Endometrial microvascular endothelial cells (primary cell): ENCODE measurements around the gene CIDEB. TPM values are rescaled to one million over a fixed set of nuclear protein-coding genes. Genes with fewer than 3 reads are reported as not detected.

Experiments used
- in situ Hi-C: cut with HindIII; loops from 2 replicates; pipeline ENCODE4 v1.10.0; 2017; ENCODE audit warnings: low sequenced_read_pairs, low pct_unique_long_range_greater_than_20kb; ENCODE audit errors: inconsistent ontology term
- total RNA-seq: library from RNA; depleted of rRNA; stranded (reverse); fragments of >200 nt; gene quantifications from one replicate; pipeline ENCODE4 v1.2.3, GENCODE V29; 2015; ENCODE audit errors: inconsistent ontology term

CIDEB gene
- total RNA-seq, 1 donor from 2014 or later, result 20.7 TPM

DNA sequence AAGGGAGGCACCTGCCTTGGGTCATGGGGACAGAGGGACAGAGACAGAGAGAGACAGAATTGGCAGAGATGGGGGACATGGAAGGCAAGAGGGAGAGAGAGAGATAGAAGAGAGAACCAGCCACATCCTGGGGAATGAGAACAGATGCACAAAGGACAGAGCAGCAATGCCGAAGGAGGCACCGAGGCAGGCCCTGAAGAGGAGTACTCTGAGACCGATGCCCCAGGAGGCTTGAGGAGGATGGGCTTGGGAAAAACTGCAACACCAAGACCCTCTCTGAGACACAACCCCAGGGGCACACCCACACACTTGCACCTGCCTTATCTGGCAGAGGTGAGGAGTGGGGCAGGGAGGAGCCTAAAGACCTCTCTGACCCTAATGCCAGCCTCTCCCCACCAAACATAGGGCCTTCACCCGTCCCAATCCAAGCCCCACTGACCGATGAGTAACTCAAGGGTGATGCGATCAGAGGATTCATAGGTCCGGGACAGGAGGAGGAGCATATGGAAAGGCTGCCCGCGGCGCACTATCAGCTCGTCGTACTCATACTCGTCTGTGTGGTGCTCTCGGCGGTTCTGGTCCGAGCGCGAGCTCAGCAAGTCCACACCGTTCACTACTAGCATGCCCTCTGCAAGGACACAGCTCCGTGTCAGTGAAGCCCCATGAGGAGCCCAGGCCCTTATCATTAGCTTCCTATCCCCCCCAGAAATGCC lies 46.4 kb downstream of the CIDEB start:
- in situ Hi-C loops, result no loop called here

DNA sequence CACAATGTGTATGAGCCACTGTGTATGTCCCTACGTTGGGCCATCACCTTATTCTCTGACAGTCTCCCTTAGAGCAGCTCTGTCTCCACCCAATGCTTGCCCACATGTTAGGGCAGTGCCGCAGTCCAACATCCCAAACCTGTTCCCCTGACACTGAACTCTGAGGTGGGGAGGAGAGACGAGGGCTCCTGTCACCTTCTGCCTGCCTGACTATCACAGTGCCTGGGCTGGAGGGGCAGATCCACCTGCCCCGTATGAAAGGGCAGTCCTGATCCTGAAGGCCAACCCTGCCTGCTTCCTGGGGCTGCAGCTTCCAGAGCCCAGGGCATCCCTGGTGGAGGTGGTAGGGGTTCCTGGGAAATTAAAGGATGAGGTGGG lies 47.0 kb downstream of the CIDEB start:
- in situ Hi-C loops, result no loop called here

DNA sequence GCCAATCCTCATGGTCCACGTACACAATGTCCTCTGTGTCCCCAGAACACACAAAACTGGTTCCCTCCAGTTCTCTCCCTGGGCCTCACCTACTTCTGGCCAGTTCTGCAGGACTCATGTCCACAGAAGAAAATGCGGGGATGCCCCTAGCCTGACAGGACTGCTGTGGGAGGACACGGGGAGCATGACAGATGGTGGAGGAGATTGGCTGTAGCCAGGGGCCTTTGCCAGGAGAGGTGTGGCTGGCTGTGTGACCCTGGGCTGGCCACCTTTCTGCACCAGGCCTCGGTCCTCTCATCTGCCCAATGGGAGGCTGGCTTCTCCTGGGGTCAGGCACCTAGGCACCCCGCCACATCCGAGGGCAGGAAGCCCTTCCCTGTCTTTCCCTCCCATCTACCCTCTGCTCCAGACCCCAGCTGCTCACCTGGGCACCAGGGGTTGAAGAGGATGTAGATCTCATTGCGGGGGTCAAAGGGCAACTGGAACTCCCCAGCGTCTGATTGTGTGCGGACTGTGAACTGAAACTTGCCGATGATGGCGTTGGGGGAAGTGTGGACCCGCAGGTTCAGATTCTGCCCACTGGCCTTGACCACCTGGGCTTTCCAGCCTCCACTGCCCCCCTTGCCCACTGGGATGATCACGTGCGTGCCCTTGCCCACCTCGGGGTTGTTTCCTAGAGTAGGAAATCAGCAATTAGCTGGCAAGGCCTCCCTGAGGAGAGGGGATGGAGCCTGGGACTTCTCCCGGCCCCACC lies 47.6 kb downstream of the CIDEB start:
- in situ Hi-C loops, result no loop called here

DNA sequence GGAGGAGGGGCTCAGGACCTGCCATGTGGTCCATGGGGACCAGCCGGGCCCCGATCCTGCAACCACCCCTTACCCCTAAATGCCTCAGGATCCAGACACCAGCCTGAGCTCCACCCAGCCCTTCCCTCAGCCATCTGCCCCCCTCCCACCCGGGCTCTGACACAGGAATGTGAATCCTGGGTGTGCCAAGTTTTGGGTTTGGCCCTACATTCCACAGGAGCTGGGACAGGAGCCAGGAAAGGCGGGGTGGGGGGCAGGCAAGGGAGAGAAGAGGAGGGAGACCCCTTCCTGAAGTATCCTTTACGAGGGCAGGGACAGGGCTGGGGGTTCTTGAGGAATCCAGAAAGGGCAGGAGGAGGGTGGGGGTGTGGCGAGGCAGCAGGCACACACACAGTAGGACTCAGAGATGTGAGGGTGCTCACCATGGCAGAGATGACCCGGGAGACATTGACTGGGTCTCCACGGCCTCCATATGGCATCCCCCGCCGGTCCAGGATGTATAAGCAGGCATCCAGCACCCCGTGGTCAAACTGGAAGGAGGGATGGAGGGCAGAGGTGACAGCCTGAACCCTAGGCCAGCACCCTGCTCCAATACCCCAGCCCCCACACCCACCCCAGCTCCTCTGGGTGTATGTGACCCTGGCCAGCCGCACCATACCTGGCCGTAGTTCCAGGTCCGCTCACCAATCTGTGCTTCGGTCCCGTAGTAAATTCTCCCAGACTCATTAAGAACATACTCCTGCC lies 48.3 kb downstream of the CIDEB start:
- in situ Hi-C loops, result no loop called here

DNA sequence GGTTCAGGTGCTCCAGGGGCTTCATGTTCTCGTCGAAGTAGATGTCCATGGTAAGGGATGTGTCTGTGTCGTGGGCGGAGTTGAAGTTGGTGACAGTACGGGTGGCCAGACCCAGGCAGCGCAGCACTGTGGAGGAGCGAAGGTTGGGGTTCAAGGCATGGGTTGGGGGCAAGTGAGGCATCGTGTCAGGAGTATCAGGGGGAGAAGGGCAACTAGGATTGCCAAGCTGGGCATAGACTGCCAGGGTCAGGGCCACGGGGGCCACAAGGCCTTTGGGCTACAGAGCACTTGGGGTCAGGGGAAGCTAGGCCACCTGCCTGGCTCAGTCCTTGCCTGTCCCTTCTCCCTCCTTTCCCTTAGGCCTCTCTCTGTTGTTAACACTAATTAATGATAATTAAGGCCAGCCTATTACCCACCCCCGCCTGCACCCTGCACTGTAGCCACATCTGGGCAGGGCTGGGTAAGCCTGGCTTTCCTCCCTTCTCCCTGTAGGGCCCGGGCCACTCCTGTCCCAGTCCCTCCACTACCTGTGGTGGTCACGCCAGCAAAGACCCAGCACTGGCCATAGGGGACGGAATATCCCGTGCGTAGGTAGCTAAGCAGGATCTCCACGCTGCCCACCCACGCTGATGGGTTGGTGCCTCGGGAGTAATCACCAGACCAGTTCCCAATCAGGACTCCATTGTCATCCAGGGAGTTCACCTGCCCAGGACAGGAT lies 49.1 kb downstream of the CIDEB start:
- in situ Hi-C loops, result no loop called here

DNA sequence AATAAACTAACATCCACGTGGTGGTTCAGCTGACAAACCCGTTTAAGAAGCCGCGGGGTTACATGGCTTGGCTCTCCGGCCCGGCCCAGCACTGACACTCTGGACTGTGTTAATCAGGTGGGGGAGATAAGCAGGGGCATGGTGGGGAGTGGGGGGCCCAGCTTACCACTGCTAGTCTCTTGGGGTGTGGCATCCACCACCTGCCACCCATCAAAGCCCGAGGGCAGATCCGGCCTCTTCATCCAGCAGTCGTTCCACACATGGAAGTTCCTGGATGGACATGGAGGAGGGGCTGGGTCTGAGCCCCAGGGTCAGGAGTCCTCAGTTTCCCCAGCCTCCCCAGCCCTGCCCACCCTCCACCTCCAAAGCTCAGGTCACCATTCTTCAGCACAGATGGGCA lies 49.7 kb downstream of the CIDEB start:
- in situ Hi-C loops, result no loop called here

DNA sequence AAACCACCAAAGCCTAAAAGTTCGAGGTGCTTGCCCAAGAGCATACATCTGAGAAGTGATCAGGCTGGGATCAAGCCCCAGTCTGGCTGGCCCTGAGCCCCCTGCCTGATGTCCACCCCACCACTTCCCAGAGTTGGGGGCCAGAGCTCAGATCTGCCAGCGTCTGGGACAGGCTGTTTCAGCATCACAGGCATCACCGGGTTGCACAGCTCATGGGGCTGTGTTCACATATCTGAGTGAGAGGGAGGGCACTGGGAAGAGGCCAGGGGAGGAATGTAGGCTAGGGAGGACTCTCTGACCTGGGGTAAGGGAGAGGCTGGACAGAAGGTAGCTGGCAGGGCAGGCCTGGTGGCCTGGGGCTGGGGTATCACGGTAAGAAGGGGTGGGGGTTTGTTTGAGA lies 50.8 kb downstream of the CIDEB start:
- in situ Hi-C loops, result no loop called here

DNA sequence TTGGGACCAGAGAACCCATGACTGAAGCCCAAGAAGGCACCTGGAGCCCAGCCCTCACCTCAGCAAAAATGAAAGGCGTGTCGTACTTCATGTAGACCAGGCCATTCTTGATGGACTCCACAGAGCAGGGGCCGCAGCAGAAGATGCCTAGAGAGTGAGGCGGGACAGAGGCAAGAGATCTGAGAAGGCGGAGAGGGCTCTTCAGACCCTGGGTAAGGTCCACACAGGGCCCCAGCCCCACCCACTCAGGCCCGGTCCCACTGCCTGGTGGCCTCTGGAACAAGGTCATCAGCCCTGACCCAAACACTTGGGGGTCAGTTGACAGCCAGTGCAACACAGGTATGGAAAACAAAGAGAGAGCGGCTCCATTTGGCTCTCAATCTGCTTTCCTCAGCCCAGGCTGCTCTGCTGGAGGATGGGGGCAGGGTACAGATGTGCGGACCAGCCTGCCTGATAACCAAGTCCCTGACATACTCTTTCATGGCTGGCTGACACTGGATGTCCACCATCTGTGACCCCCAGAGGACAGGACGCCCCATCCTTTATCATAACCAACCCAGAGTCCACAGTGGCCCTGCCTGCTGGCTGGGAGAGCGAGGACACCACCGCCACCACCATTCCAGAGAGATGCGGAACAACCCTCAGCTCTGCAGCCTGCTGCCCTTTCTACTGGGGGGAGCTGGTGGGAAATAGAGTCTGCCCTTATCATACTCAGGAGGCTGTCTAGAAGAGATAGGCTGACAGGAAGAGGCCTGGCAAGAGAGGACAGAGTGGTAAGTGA lies 51.7 kb downstream of the CIDEB start:
- in situ Hi-C loops, result no loop called here

DNA sequence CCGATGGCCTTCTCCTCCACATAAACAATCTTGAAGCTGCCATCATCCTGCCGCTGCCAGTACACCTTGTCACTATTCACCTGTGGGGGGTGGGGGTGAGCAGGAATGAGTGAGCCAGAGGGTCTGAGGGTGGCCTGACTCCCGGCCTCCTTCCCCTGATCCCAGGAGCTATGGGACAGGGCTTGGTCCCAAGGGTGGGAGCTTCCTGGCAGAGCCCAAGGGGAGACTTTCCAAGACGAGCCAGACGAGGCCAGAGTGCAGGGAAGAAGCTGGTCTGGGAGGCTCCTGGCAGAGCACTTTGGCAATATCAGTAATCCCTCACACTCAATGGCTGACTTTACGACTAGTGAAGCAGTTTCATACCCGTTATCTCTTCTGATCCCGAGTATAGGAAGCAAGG lies 52.3 kb downstream of the CIDEB start:
- in situ Hi-C loops, result no loop called here

Other genes with a start within 250 kb of the CIDEB start
- not detected for gene CPNE6, start 236.4 kb downstream of the CIDEB start, total RNA-seq
- 15.8 TPM for gene PCK2, start 213.7 kb downstream of the CIDEB start, total RNA-seq
- gene DCAF11, start 193.2 kb downstream of the CIDEB start, total RNA-seq, result 52.4 TPM
- gene NRL, start 193.0 kb downstream of the CIDEB start, total RNA-seq, result 0.65 TPM
- 3.3 TPM for gene FITM1, start 177.3 kb downstream of the CIDEB start, total RNA-seq
- gene PSME1, start 171.8 kb downstream of the CIDEB start, total RNA-seq, result 239 TPM
- 26.7 TPM for gene EMC9, start 166.4 kb downstream of the CIDEB start, total RNA-seq
- gene PSME2, start 161.4 kb downstream of the CIDEB start, total RNA-seq, result 142 TPM
- 121 TPM for gene RNF31, start 160.5 kb downstream of the CIDEB start, total RNA-seq
- 45.2 TPM for gene IRF9, start 146.7 kb downstream of the CIDEB start, total RNA-seq
- gene REC8, start 135.9 kb downstream of the CIDEB start, total RNA-seq, result 2.6 TPM
- gene IPO4, start 119.2 kb downstream of the CIDEB start, total RNA-seq, result 85.0 TPM
- 83.3 TPM for gene TM9SF1, start 112.5 kb downstream of the CIDEB start, total RNA-seq
- not detected for gene TSSK4, start 102.3 kb downstream of the CIDEB start, total RNA-seq
- gene CHMP4A, start 94.5 kb downstream of the CIDEB start, total RNA-seq, result 30.0 TPM
- gene MDP1, start 91.9 kb downstream of the CIDEB start, total RNA-seq, result 2.3 TPM
- 193 TPM for gene NEDD8, start 75.6 kb downstream of the CIDEB start, total RNA-seq
- gene GMPR2, start 75.0 kb downstream of the CIDEB start, total RNA-seq, result 144 TPM
- gene TINF2, start 65.4 kb downstream of the CIDEB start, total RNA-seq, result 68.5 TPM
- not detected for gene TGM1, start 44.8 kb downstream of the CIDEB start, total RNA-seq
- 59.6 TPM for gene RABGGTA, start 36.4 kb downstream of the CIDEB start, total RNA-seq
- gene DHRS1, start 8.2 kb downstream of the CIDEB start, total RNA-seq, result 23.2 TPM
- gene NOP9, start 8.1 kb downstream of the CIDEB start, total RNA-seq, result 28.9 TPM
- gene LTB4R2, start 2.2 kb upstream of the CIDEB start, total RNA-seq, result 15.8 TPM
- gene LTB4R, start 3.5 kb upstream of the CIDEB start, total RNA-seq, result 22.6 TPM
- 13.9 TPM for gene ADCY4, start 27.1 kb upstream of the CIDEB start, total RNA-seq
- 7.2 TPM for gene RIPK3, start 32.0 kb upstream of the CIDEB start, total RNA-seq
- 11.9 TPM for gene NFATC4, start 60.2 kb upstream of the CIDEB start, total RNA-seq
- gene NYNRIN, start 91.0 kb upstream of the CIDEB start, total RNA-seq, result 6.9 TPM
- 1.3 TPM for gene CBLN3, start 121.7 kb upstream of the CIDEB start, total RNA-seq
- 46.6 TPM for gene KHNYN, start 122.0 kb upstream of the CIDEB start, total RNA-seq
- gene SDR39U1, start 134.8 kb upstream of the CIDEB start, total RNA-seq, result 30.5 TPM
- not detected for gene CMA1, start 200.3 kb upstream of the CIDEB start, total RNA-seq